K562 (cell line): ENCODE measurements around the gene ACER3. TPM values are rescaled to one million over a fixed set of nuclear protein-coding genes. Genes with fewer than 3 reads are reported as not detected.
A peak's percentile ranks its signal among the peaks of the same experiment; 100 is the strongest.

Source experiments
- ATAC-seq: fragments of 200-7000 bp; cut with Tn5 transposase; 3 replicates; pipeline ENCODE4 v1.9.1; 2020; ENCODE audit warnings: moderate library complexity
- BruUV-seq: library from RNA; stranded (reverse); fragments of 400-500 nt; replicated peaks from 2 replicates; lab custom pipeline; 2021; lab: Mats Ljungman, UMichigan
- CTCF ChIA-PET: fragments of 300-600 bp; formaldehyde crosslinking; extraction: SDS; loops from one replicate; lab custom pipeline; 2021; ENCODE audit warnings: low intra/inter-chr PET ratio; lab: Yijun Ruan, JAX
- POLR2A ChIA-PET: fragments of 300-600, 350-650 bp; sonication (Branson Sonifier 250); formaldehyde crosslinking; extraction: SDS; loops from one replicate; lab custom pipeline; 2021; ENCODE audit warnings: antibody characterized with exemption, inconsistent platforms; lab: Yijun Ruan, JAX
- DNase-seq, 4 experiments: peaks; one replicate each; pipeline versions ENCODE4 v3.0.0 to v3.0.0-alpha.2; 2011 to 2018; ENCODE audit warnings: low spot score in 3 of 4, mixed read lengths in 3 of 4; ENCODE audit errors: extremely low read depth in 1 of 4
- FAIRE-seq: peaks from 2 replicates; lab custom pipeline; 2011; peaks lifted over from hg19 to GRCh38; lab: Jason Lieb, UNC
- H2AFZ ChIP-seq: 2 replicates; pipeline ENCODE4 v1.6.0; 2011; ENCODE audit warnings: low read depth, low read length, control low read depth, inconsistent platforms
- H3K27ac ChIP-seq: fragments of 200-600 bp; 3 replicates; pipeline ENCODE4 v1.8.0; 2011; ENCODE audit warnings: low read depth, mild to moderate bottlenecking, control low read depth, inconsistent platforms, low read length, moderate library complexity, mixed read lengths; ENCODE audit errors: extremely low read depth
- H3K27me3 ChIP-seq, 2 experiments: fragments of 300-600 bp in 1 of 2; 2 replicates in 1 of 2; 3 replicates in 1 of 2; pipeline versions ENCODE4 v1.6.0 to v1.8.0; 2011; ENCODE audit warnings: inconsistent platforms in 2 of 2, low read length in 2 of 2, mild to moderate bottlenecking in 1 of 2, mixed read lengths in 1 of 2, moderate library complexity in 1 of 2; ENCODE audit not compliant: control insufficient read depth in 2 of 2, insufficient read depth in 2 of 2
- H3K36me3 ChIP-seq: fragments of 300-600 bp; 3 replicates; pipeline ENCODE4 v1.8.0; 2011; ENCODE audit warnings: mild to moderate bottlenecking, low read length, inconsistent platforms; ENCODE audit not compliant: control insufficient read depth, insufficient read depth
- H3K4me1 ChIP-seq, 2 experiments: fragments of 200-600 bp in 1 of 2; replicated peaks in 1 of 2; 2 replicates in 1 of 2; 3 replicates in 1 of 2; pipeline versions ENCODE4 v1.5.1 to v1.8.0; 2011; ENCODE audit warnings: inconsistent platforms in 2 of 2, low read length in 2 of 2, mild to moderate bottlenecking in 1 of 2, mixed read lengths in 1 of 2, moderate library complexity in 1 of 2; ENCODE audit not compliant: control insufficient read depth in 2 of 2, insufficient read depth in 2 of 2
- H3K4me2 ChIP-seq: 2 replicates; pipeline ENCODE4 v1.6.1; 2011; ENCODE audit warnings: low read length, control low read depth, inconsistent platforms, mixed read lengths; ENCODE audit not compliant: insufficient read depth
- H3K4me3 ChIP-seq: fragments of 200-600 bp; sonication (generic), shearing (Covaris generic); 2 replicates; pipeline ENCODE4 v1.5.1; 2016; ENCODE audit warnings: control low read depth, inconsistent platforms
- H3K79me2 ChIP-seq: fragments of 200-600 bp; 3 replicates; pipeline ENCODE4 v1.8.0; 2011; ENCODE audit warnings: low read length, inconsistent platforms; ENCODE audit not compliant: control insufficient read depth, insufficient read depth
- H3K9ac ChIP-seq, 2 experiments: 2 replicates each; pipeline versions ENCODE4 v1.6.0 to v1.6.1; 2011; ENCODE audit warnings: low read depth in 2 of 2, low read length in 2 of 2, control low read depth in 1 of 2, inconsistent platforms in 1 of 2, mild to moderate bottlenecking in 1 of 2, mixed read lengths in 1 of 2; ENCODE audit not compliant: insufficient read depth in 1 of 2
- H3K9me1 ChIP-seq: one replicate; pipeline ENCODE4 v1.6.0; 2011; ENCODE audit warnings: inconsistent platforms, mild to moderate bottlenecking, low read length, moderate library complexity; ENCODE audit not compliant: control insufficient read depth, insufficient read depth
- H3K9me3 ChIP-seq: replicated peaks from 2 replicates; pipeline ENCODE4 v1.5.1; 2011; ENCODE audit warnings: low read depth, low read length, inconsistent platforms; ENCODE audit not compliant: control insufficient read depth, insufficient read depth
- H4K20me1 ChIP-seq: replicated peaks from 2 replicates; pipeline ENCODE4 v1.6.1; 2011; ENCODE audit warnings: low read length, inconsistent platforms, mixed read lengths; ENCODE audit not compliant: control insufficient read depth, insufficient read depth
- CEBPG ChIP-seq, 3 experiments: fragments of 200-800 bp in 1 of 3; sonication (Bioruptor generic) in 1 of 3; sonication (generic) in 1 of 3; formaldehyde crosslinking in 1 of 3; IDR thresholded peaks in 2 of 3; conservative IDR thresholded peaks in 1 of 3; 2 replicates each; pipeline versions ENCODE4 v1.6.1 to v1.8.0; 2016 to 2022; ENCODE audit warnings: missing compliant biosample characterization in 2 of 3, missing genetic modification characterization in 2 of 3, mild to moderate bottlenecking in 1 of 3, missing genetic modification reagents in 1 of 3
- PTBP1 ChIP-seq: fragments of 200-400 bp; formaldehyde crosslinking; IDR thresholded peaks from 2 replicates; pipeline ENCODE4 v1.6.1; 2017; ENCODE audit warnings: low read depth, low read length
- ZNF785 ChIP-seq: fragments of 250-450 bp; sonication (Bioruptor Pico); IDR thresholded peaks from 2 replicates; pipeline ENCODE4 v1.4.0; 2020; ENCODE audit warnings: mild to moderate bottlenecking
- WGBS: fragments of 100-300 bp; shearing (Covaris generic); methylation state at CpG from one replicate; pipeline ENCODE4 v1.1.6; 2016; ENCODE audit warnings: low coverage, mixed read lengths; ENCODE audit not compliant: insufficient coverage; ENCODE audit errors: missing lambda C conversion rate; 5-methylcytosine and 5-hydroxymethylcytosine counted together
- in situ Hi-C: fragments of 300-500 bp; cut with MboI; formaldehyde crosslinking; loops from 4 replicates; pipeline ENCODE4 v1.15.0; 2018; ENCODE audit warnings: inconsistent platforms, mixed read lengths
- intact Hi-C: fragments of 100-400 bp; cut with micrococcal nuclease; formaldehyde crosslinking; loops from 2 replicates; pipeline ENCODE4 v1.14.2; 2022
- polyA plus RNA-seq, 8 experiments: library from polyadenylated mRNA; depleted of rRNA in 4 of 8; stranded (reverse) in 5 of 8; unstranded in 3 of 8; fragments of >200 nt; fragmentation: Nextera tagmentation in 2 of 8; fragmentation: Illumina TruSeq in 1 of 8; extraction: Ambion mirVana in 2 of 8; extraction: Trizol in 1 of 8; gene quantifications; 2 replicates each; pipeline versions ENCODE4 v1.2.1 to v1.2.3, GENCODE V29; 2011 to 2014; ENCODE audit warnings: inconsistent platforms in 1 of 8, missing spikeins in 1 of 8
- total RNA-seq, 7 experiments: library from RNA; depleted of rRNA in 6 of 7; stranded (reverse); fragments of >200 nt in 6 of 7; fragmentation: Illumina TruSeq in 2 of 7; extraction: Trizol in 2 of 7; gene quantifications; 2 replicates each; pipeline versions ENCODE4 v1.2.1 to v1.2.3, GENCODE V29; 2011 to 2021; ENCODE audit warnings: low replicate concordance in 1 of 7
- TF ChIP-seq, protein P1 (sequence below), 2 experiments: fragments of 450-650 bp in 1 of 2; sonication (generic) in 1 of 2; formaldehyde crosslinking in 1 of 2; IDR thresholded peaks in 1 of 2; conservative IDR thresholded peaks in 1 of 2; 2 replicates each; pipeline versions ENCODE4 v1.6.1 to v1.8.1; 2016 to 2023; ENCODE audit warnings: mild to moderate bottlenecking in 2 of 2, moderate library complexity in 2 of 2, inconsistent platforms in 1 of 2, missing genetic modification reagents in 1 of 2
- TF ChIP-seq, protein P2 (sequence below), 2 experiments: fragments of 450-650 bp in 1 of 2; sonication (generic) in 1 of 2; formaldehyde crosslinking; conservative IDR thresholded peaks; 2 replicates each; pipeline versions ENCODE4 v1.4.0 to v1.8.1; 2020 to 2022; ENCODE audit warnings: mild to moderate bottlenecking in 1 of 2, missing genetic modification reagents in 1 of 2

The ACER3 gene
- total and polyA plus RNA-seq, 9 of the 15 experiments (the other 6 are each of a cell fraction or from before 2014, with no cell fraction given) = 2.0 to 23.8 (median 9.5) TPM

DNA sequence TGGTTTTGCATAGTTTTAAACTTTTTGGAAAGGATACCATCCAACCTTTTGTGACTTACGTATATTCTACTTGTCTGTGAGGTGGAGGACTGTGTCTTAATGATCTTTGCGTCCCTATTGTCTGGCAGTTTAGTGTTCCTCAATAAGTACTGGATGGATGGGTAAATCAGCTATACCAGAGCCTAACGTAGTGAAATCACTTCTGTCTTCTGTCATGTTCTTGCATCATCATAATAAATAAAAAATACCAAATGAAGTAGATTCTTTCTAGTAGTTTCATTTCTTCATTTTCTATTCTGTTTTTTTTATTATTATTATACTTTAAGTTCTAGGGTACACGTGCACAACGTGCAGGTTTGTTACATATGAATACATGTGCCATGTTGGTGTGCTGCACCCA, 66.4 kb downstream of the ACER3 start:
- intact Hi-C loops = no loop called here
- no peak for FAIRE-seq

More for the DNA sequence above, 66.4 kb downstream of the ACER3 start:
- no peak for TF ChIP-seq ZNF785 (CRISPR knock-in tag)
- TF ChIP-seq, protein P1, sequence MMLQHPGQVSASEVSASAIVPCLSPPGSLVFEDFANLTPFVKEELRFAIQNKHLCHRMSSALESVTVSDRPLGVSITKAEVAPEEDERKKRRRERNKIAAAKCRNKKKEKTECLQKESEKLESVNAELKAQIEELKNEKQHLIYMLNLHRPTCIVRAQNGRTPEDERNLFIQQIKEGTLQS (IDR thresholded peaks at IDR 0.05) = peak; percentile 53
- TF ChIP-seq, protein P1 (CRISPR knock-in tag; conservative IDR thresholded peaks at IDR 0.05) = no peak
- no peak for TF ChIP-seq PTBP1
- TF ChIP-seq CEBPG (CRISPR knock-in tag; IDR thresholded peaks at IDR 0.05) = no peak
- TF ChIP-seq CEBPG (tag; conservative IDR thresholded peaks at IDR 0.05 in 1 of 2, IDR thresholded peaks at IDR 0.05 in 1 of 2) = peak; percentile 12 to 51; a peak in 1 of 4 replicates
- TF ChIP-seq, protein P2, sequence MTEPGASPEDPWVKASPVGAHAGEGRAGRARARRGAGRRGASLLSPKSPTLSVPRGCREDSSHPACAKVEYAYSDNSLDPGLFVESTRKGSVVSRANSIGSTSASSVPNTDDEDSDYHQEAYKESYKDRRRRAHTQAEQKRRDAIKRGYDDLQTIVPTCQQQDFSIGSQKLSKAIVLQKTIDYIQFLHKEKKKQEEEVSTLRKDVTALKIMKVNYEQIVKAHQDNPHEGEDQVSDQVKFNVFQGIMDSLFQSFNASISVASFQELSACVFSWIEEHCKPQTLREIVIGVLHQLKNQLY (CRISPR knock-in tag; conservative IDR thresholded peaks at IDR 0.05) = no peak
- TF ChIP-seq, all 486 proteins: peak for 2
- H3K27ac ChIP-seq = no peak overlapping the region
- H3K9ac ChIP-seq = no peak overlapping the region
- H3K4me3 ChIP-seq = no peak overlapping the region
- no peak overlapping the region for H2AFZ ChIP-seq
- ChIA-PET CTCF (no interaction called here), POLR2A (no interaction called here)
- H3K9me3 ChIP-seq = no peaks in the 10 kb centered on the region
- in situ Hi-C loops = loop anchor here (10.0 kb wide), 1 partner anchor 108 kb away; the partner anchor contains the start of gene B3GNT6
- no peaks in the 10 kb centered on the region for H3K79me2 ChIP-seq
- ATAC-seq (no peak), DNase-seq (no peak)
- no peak overlapping the region for H3K4me2 ChIP-seq
- no peaks in the 10 kb centered on the region for H3K27me3 ChIP-seq
- peaks cover 3% of the 10 kb centered on the region; the same call in 1 of the 3 replicates for H3K36me3 ChIP-seq
- no peaks in the 10 kb centered on the region for H3K4me1 ChIP-seq
- BruUV-seq = no TSS peak
- H3K9me1 ChIP-seq = no peaks in the 10 kb centered on the region
- WGBS = 86% methylated on average over 5 of the region's 5 CpGs
- H4K20me1 ChIP-seq = no peaks in the 10 kb centered on the region
